Stimulated activated CD8-positive, alpha-beta memory T cell treated with anti-CD3 and anti-CD28 coated beads, Interleukin-7, amount 100 ng/mL, for 1 hour (primary cell): ENCODE results near the gene GFPT2.

Source experiments
- DNase-seq, 2 donors: peaks; one replicate each; pipeline ENCODE4 v3.0.0-alpha.2; 2020; ENCODE audit warnings: low read depth in 2 of 2

Gene GFPT2

GRCh38 chr5:180283026-180283615, 70.0 kb downstream of the GFPT2 start:
- no peak for DNase-seq

DNA sequence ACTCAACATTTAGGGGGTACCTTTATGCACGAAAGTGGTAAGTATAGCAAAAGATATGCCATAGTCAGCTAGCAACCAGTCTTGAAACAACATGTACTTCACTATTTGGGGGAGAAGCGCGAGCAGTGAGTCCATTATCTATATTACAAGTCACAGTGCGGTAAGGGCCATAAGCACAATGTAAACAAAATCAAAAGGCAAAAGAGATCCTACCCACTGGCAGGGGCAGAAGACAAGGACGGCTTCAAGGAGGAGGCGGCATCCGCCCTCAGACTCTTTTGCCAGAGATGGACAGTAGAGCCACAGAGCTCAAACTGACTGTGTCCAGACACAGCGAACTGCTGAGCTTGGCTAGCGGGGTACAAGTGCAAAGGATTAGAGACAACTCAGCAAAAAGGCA, 70.9 kb downstream of the GFPT2 start:
- DNase-seq = no peak

- DNase-seq = no peak
These were observed 71.4 kb downstream of the GFPT2 start for GRCh38 chr5:180281706-180282105.

- DNase-seq = no peak
These were observed 78.4 kb downstream of the GFPT2 start for GRCh38 chr5:180274695-180275094.

GRCh38 chr5:180271221-180271620, 81.9 kb downstream of the GFPT2 start:
- DNase-seq = no peak

DNA sequence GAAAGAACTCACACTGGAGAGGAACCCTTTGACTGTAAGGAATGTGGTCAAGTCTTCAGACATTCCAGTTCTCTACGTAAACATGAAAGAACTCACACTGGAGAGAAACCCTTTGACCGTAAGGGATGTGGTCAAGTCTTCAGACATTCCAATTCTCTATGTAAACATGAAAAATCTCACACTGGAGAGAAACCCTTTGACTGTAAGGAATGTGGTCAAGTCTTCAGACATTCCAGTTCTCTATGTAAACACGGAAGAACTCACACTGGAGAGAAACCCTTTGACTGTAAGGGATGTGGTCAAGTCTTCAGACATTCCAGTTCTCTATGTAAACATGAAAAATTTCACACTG, 93.9 kb downstream of the GFPT2 start:
- DNase-seq = no peak

DNA sequence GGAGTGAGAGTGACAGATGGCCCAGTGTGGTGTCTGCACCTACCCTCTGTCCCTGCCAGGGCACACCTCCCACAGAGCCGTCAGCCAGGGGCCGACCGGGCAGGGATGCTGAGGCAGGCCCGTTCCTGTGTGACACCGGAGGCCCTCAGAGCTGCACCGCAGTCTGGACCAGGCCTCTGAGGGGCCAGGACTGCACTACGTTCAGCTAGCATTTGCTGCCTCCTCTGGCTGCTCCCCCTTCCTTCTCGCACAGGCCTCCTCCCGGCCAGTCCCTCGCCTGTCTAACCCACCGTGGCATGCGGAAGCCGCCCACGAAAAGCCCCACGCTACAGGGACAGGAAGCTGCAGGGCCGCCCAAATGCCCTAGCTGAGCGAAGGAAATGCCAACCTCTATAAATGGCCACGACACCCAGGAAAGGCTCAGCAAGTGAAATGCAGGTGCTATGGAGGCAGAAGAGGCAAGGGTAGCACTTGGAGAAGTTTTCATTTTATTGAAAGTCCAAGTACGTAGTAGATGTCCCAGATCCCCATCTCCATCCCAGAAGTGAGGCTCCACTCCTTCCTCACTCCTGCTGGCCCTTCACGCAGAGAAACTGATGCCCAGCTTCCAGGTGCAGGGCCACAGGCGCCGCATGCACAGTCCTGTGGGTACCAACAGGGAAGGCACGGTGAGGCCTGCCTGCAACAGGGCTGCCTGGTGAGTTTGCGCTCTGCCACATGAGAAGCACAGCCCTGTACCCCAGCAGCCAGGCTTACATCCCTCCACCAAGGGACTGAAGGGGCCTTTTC, 99.9 kb downstream of the GFPT2 start:
- DNase-seq = no peak

DNA sequence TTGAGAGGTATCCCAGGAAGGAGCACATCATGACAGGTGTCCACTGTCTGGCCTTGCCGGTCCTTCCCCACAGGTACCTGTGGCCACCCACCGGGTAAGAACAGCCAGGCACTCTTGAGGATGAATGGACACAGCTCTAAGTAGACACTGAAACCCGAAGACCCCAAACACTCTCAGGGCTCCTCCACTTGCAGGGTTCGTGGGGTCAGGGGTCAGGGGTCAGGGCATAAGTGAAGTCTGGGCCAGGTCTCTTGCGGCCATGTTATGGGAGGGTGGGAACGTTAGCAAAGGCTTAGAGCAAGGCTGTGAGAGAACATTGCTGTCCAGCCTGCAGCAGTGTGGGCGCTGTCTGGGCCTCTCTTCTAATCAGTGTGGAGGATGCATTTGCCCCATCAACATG, 101.2 kb downstream of the GFPT2 start:
- DNase-seq = no peak

DNA sequence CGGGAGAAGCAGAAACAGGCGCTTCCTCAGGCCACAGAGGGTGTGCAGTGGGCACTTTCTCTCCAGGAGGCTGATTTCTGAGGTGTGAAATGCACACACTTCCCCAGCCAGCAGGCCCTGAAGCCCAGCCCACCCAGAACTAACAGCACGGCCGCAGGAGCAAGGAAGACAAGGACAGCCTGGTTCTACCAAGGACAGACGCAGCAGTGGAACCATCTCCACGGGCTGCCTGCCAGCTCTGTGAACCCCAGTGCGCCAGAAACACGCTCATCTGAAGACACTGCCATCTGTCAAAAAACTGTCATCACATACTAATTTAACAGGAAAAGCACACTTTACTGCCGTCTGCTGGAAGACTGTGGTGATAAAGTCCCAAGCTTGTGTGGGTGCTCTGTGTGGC, 102.0 kb downstream of the GFPT2 start:
- no peak for DNase-seq
